Measurements from ENCODE around the gene PRKCQ. TPM values are rescaled to one million over a fixed set of nuclear protein-coding genes. Genes with fewer than 3 reads are reported as not detected.

PRKCQ gene
- total RNA-seq (2021): 11.8 and 12.1 TPM in 2 replicates
- long read RNA-seq, transcript PRKCQ-201 (18 exons, 3,285 nt): major isoform, 49 of 87 reads
- long read RNA-seq, partial matches to known transcripts: 16 of 87 reads
- long read RNA-seq, other reads (novel, unspliced or antisense): 20 of 87 reads

GRCh38 chr10:6579904-6580278 is at the start of gene PRKCQ:
Gene PRKCQ (minus strand): TSS chr10:6580276. CDS start chr10:6515135, 65,141 bp downstream.
- Histone ChIP-seq H3K4me2 (ENCODE audit: insufficient read depth, insufficient read length, low read length) (peak within 1 kb of the TSS; percentile 98), H3T11ph (ENCODE audit: low read length) (no peak within 1 kb of the TSS), H2BK12ac (ENCODE audit: insufficient read length, low read depth, low read length) (no peak within 1 kb of the TSS), H2BK15ac (ENCODE audit: low read depth, low read length) (no peak within 1 kb of the TSS), H3K14ac (ENCODE audit: insufficient read depth, low read length) (peak within 1 kb of the TSS; percentile 95), H4K5ac (ENCODE audit: insufficient read length, low read depth, low read length) (no peak within 1 kb of the TSS), H4K8ac (replicated peaks; ENCODE audit: insufficient read length, low read depth, low read length) (no peak within 1 kb of the TSS), H3K27ac (ENCODE audit: insufficient read length, low read depth, low read length) (no peak within 1 kb of the TSS), H2AK5ac (ENCODE audit: insufficient read length, low read length) (no peak within 1 kb of the TSS), H3K79me2 (ENCODE audit: insufficient read depth, low read length) (peaks cover 12% of the 10 kb centered on the region; the same call in 1 of the 2 replicates), H2BK5ac (ENCODE audit: insufficient read length, low read length) (no peak within 1 kb of the TSS), H4K20me1 (ENCODE audit: control insufficient read depth, insufficient read depth, insufficient read length) (no peaks in the 10 kb centered on the region), H3K79me1 (ENCODE audit: insufficient read depth, low read depth, low read length, poor library complexity, severe bottlenecking) (no peaks in the 10 kb centered on the region), H4K91ac (ENCODE audit: insufficient read length, low read depth, low read length) (no peak within 1 kb of the TSS), H3K4ac (ENCODE audit: low read depth, low read length) (no peak within 1 kb of the TSS), H3K4me1 (ENCODE audit: insufficient read depth, low read length) (peaks cover 11% of the 10 kb centered on the region), H3K23ac (ENCODE audit: insufficient read length, low read depth, low read length) (no peak within 1 kb of the TSS), H2AFZ (ENCODE audit: low read length) (peak within 1 kb of the TSS; percentile 75), H3K56ac (ENCODE audit: insufficient read length, low read depth, low read length) (no peak within 1 kb of the TSS), H3K27me3 (ENCODE audit: insufficient read depth, low read length) (no peaks in the 10 kb centered on the region), H3K9ac (ENCODE audit: extremely low read depth, insufficient read length, low read length) (peak within 1 kb of the TSS; percentile 92), H2BK120ac (ENCODE audit: low read depth, low read length, poor library complexity, severe bottlenecking) (no peak within 1 kb of the TSS), H3K23me2 (ENCODE audit: insufficient read length, low read depth, low read length, poor library complexity, severe bottlenecking) (peaks cover 18% of the 10 kb centered on the region), H2BK20ac (ENCODE audit: low read depth, low read length, poor library complexity, severe bottlenecking) (no peak within 1 kb of the TSS), H3K18ac (ENCODE audit: insufficient read length, low read depth, low read length) (peak within 1 kb of the TSS; percentile 90), H3K9me3 (ENCODE audit: control insufficient read depth, low read depth, low read length) (no peaks in the 10 kb centered on the region)
- no CpG with 5 or more reads among the region's 41 CpGs for WGBS (ENCODE audit: extremely low coverage, insufficient read length, low lambda C conversion rate)
- no peaks in the 10 kb centered on the region for H3K9me3 Mint-ChIP-seq
- TF ChIP-seq CTCF (conservative IDR thresholded peaks at IDR 0.05): no peak
- DNase-seq: peak; percentile 59
- H3K27ac Mint-ChIP-seq: peak within 1 kb of the TSS; percentile 68 to 97 (median 93); a peak in 6 of 7 replicates
- peaks cover 17% of the 10 kb centered on the region for H3K27me3 Mint-ChIP-seq (ENCODE audit: low read depth)
- peaks cover 39 to 43% of the 10 kb centered on the region in 2 experiments for H3K4me1 Mint-ChIP-seq
- peaks cover 8 to 26% (median 24%) of the 10 kb centered on the region in 3 experiments; a peak in 5 of 7 replicates for H3K36me3 Mint-ChIP-seq (ENCODE audit: insufficient read depth in 1 of 3, low read depth in 3 of 3)
- H3K4me3 Mint-ChIP-seq: peak within 1 kb of the TSS; percentile 87 to 90
